Osteoblast (primary cell): ENCODE data around the gene NINL. TPM values are rescaled to one million over a fixed set of nuclear protein-coding genes. Genes with fewer than 3 reads are reported as not detected.

Experiments
- DNase-seq: peaks from one replicate; pipeline ENCODE4 v3.0.0; 2011; ENCODE audit warnings: low spot score, mixed read lengths; ENCODE audit not compliant: insufficient read length; ENCODE audit errors: missing footprints
- H2AFZ ChIP-seq: 2 replicates; pipeline ENCODE4 v1.6.0; 2011; ENCODE audit warnings: mild to moderate bottlenecking, low read length
- H3K27ac ChIP-seq: 2 replicates; pipeline ENCODE4 v1.5.1; 2011; ENCODE audit warnings: mild to moderate bottlenecking, low read depth, low read length, moderate library complexity
- H3K27me3 ChIP-seq: 2 replicates; pipeline ENCODE4 v1.6.0; 2012; ENCODE audit warnings: mild to moderate bottlenecking, control low read depth, inconsistent platforms, low read length, moderate library complexity; ENCODE audit not compliant: insufficient read depth
- H3K36me3 ChIP-seq: 2 replicates; pipeline ENCODE4 v1.5.1; 2011; ENCODE audit warnings: mild to moderate bottlenecking, low read length, control low read depth, moderate library complexity; ENCODE audit not compliant: insufficient read depth
- H3K4me1 ChIP-seq: 2 replicates; pipeline ENCODE4 v1.5.1; 2011; ENCODE audit warnings: mild to moderate bottlenecking, low read length, control low read depth, moderate library complexity; ENCODE audit not compliant: insufficient read depth
- H3K4me2 ChIP-seq: 2 replicates; pipeline ENCODE4 v1.6.0; 2011; ENCODE audit warnings: mild to moderate bottlenecking, low read length; ENCODE audit not compliant: insufficient read depth
- H3K4me3 ChIP-seq: fragments of 200-600 bp; sonication (generic); 3 replicates; pipeline ENCODE4 v1.5.1; 2012; ENCODE audit warnings: mild to moderate bottlenecking, low read length, inconsistent platforms; ENCODE audit not compliant: insufficient read depth
- H3K79me2 ChIP-seq: 2 replicates; pipeline ENCODE4 v1.6.0; 2012; ENCODE audit warnings: mild to moderate bottlenecking, low read length, control low read depth, inconsistent platforms; ENCODE audit not compliant: insufficient read depth
- H3K9me3 ChIP-seq: 2 replicates; pipeline ENCODE4 v1.5.1; 2011; ENCODE audit warnings: low read depth, low read length, control low read depth
- H4K20me1 ChIP-seq: 2 replicates; pipeline ENCODE4 v1.6.0; 2012; ENCODE audit warnings: mild to moderate bottlenecking, low read length, control low read depth; ENCODE audit not compliant: insufficient read depth
- CTCF ChIP-seq: IDR thresholded peaks from 2 replicates; pipeline ENCODE4 v1.5.1; 2011; ENCODE audit warnings: mild to moderate bottlenecking, low read depth, low read length, moderate library complexity; ENCODE audit errors: extremely low read depth
- total RNA-seq: library from RNA; depleted of rRNA; stranded (reverse); fragments of >200 nt; gene quantifications from 2 replicates; pipeline ENCODE4 v1.2.3, GENCODE V29; 2012

Gene NINL
- total RNA-seq, 1 donor: 14.8 TPM

GRCh38 chr20:25437153-25437581 is 148.2 kb downstream of the NINL start:
- H3K4me3 ChIP-seq: no peak overlapping the region
- peak overlapping the region; percentile 38 for H2AFZ ChIP-seq
- H3K9me3 ChIP-seq: no peaks in the 10 kb centered on the region
- no peaks in the 10 kb centered on the region for H4K20me1 ChIP-seq
- no peak for TF ChIP-seq CTCF
- no peaks in the 10 kb centered on the region for H3K27me3 ChIP-seq
- H3K36me3 ChIP-seq: no peaks in the 10 kb centered on the region
- H3K27ac ChIP-seq: no peak overlapping the region
- H3K4me2 ChIP-seq: peak overlapping the region; percentile 5
- no peaks in the 10 kb centered on the region for H3K4me1 ChIP-seq
- H3K79me2 ChIP-seq: no peaks in the 10 kb centered on the region
- no peak for DNase-seq

- H3K27me3 ChIP-seq: no peaks in the 10 kb centered on the region
- H2AFZ ChIP-seq: no peak overlapping the region
- H3K4me1 ChIP-seq: no peaks in the 10 kb centered on the region
- peaks cover 8% of the 10 kb centered on the region for H3K36me3 ChIP-seq
- H3K4me3 ChIP-seq: no peak overlapping the region
- DNase-seq: no peak
- no peaks in the 10 kb centered on the region for H3K9me3 ChIP-seq
- no peaks in the 10 kb centered on the region for H3K79me2 ChIP-seq
- no peaks in the 10 kb centered on the region for H4K20me1 ChIP-seq
- H3K4me2 ChIP-seq: no peak overlapping the region
- no peak overlapping the region for H3K27ac ChIP-seq
- TF ChIP-seq CTCF: no peak
These were observed 160.8 kb downstream of the NINL start for GRCh38 chr20:25424536-25424935.

- Histone ChIP-seq H3K4me1 (no peaks in the 10 kb centered on the region), H3K36me3 (peaks cover 15% of the 10 kb centered on the region), H3K27me3 (no peaks in the 10 kb centered on the region), H2AFZ (no peak overlapping the region), H3K4me3 (no peak overlapping the region), H3K9me3 (no peaks in the 10 kb centered on the region), H3K27ac (no peak overlapping the region), H3K4me2 (no peak overlapping the region), H4K20me1 (no peaks in the 10 kb centered on the region), H3K79me2 (no peaks in the 10 kb centered on the region)
- no peak for TF ChIP-seq CTCF
- DNase-seq: no peak
These were observed 163.3 kb downstream of the NINL start for GRCh38 chr20:25422032-25422431.

GRCh38 chr20:25421102-25421501 is 164.2 kb downstream of the NINL start:
- no peak for DNase-seq

More at GRCh38 chr20:25421102-25421501, 164.2 kb downstream of the NINL start:
- no peak overlapping the region for H3K27ac ChIP-seq
- no peaks in the 10 kb centered on the region for H3K9me3 ChIP-seq
- no peaks in the 10 kb centered on the region for H3K79me2 ChIP-seq
- H3K4me3 ChIP-seq: no peak overlapping the region
- H4K20me1 ChIP-seq: no peaks in the 10 kb centered on the region
- no peaks in the 10 kb centered on the region for H3K27me3 ChIP-seq
- peaks cover 12% of the 10 kb centered on the region for H3K36me3 ChIP-seq
- no peaks in the 10 kb centered on the region for H3K4me1 ChIP-seq
- H2AFZ ChIP-seq: peak overlapping the region; percentile 55
- H3K4me2 ChIP-seq: no peak overlapping the region
- no peak for TF ChIP-seq CTCF
